ENCODE measurements around the gene ZEB2.

The ZEB2 gene

GRCh38 chr2:144443837-144444817 lies 75.8 kb downstream of the ZEB2 start:
- no peak for TF ChIP-seq CTCF (IDR thresholded peaks at IDR 0.05)

- TF ChIP-seq CTCF (IDR thresholded peaks at IDR 0.05) = no peak
These were observed 78.2 kb downstream of the ZEB2 start for GRCh38 chr2:144441711-144442141.

- no peak for TF ChIP-seq CTCF (IDR thresholded peaks at IDR 0.05)
These were observed 79.9 kb downstream of the ZEB2 start for GRCh38 chr2:144439993-144440392.

GRCh38 chr2:144438801-144439631 lies 80.9 kb downstream of the ZEB2 start:
- TF ChIP-seq CTCF (IDR thresholded peaks at IDR 0.05) = no peak

GRCh38 chr2:144437636-144438035 lies 82.3 kb downstream of the ZEB2 start:
- no peak for TF ChIP-seq CTCF (IDR thresholded peaks at IDR 0.05)

- no peak for TF ChIP-seq CTCF (IDR thresholded peaks at IDR 0.05)
These were observed 85.3 kb downstream of the ZEB2 start for GRCh38 chr2:144434425-144435222.

GRCh38 chr2:144432921-144433320 lies 87.0 kb downstream of the ZEB2 start:
- TF ChIP-seq CTCF (IDR thresholded peaks at IDR 0.05) = no peak

Measured in LNCAP (cell line).